Posterior cingulate gyrus (tissue), 11 donors: ENCODE measurements around the gene A2ML1.
"Not testable (repeated sequence)": the region's sequence is repeated elsewhere in the genome, so short reads cannot be mapped to it uniquely, and the experiment has no call there.

Experiments
- DNase-seq, 10 donors: peaks; one replicate each; pipeline versions ENCODE4 v3.0.0 to v3.0.0-alpha.2; 2020 to 2021; ENCODE audit warnings: mixed read lengths in 3 of 10
- intact Hi-C: fragments of 100-400 bp; cut with DNase I; formaldehyde crosslinking; loops from one replicate; pipeline ENCODE4 v1.15.1; 2023

The A2ML1 gene

DNA sequence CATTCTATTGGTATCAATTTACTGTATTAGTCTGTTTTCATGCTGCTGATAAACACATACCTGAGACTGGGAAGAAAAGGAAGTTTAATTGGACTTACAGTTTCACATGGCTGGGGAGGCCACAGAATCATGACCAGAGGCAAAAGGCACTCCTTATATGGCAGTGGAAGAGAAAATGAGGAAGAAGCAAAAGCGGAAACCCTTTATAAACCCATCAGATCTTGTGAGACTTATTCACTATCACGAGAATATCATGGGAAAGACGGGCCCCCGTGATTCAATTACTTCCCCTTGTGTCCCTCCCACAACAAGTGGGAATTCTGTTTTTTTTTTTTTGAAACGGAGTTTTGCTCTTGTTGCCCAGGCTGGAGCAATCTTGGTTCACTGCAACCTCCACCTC lies 80.3 kb downstream of the A2ML1 start:
- DNase-seq, intact Hi-C loops: not testable (repeated sequence)

GRCh38 chr12:8903646-8904045 lies 81.2 kb downstream of the A2ML1 start:
- DNase-seq: no peak
- intact Hi-C loops: no loop called here

GRCh38 chr12:8904665-8905064 lies 82.2 kb downstream of the A2ML1 start:
- intact Hi-C loops: no loop called here

GRCh38 chr12:8905546-8905945 lies 83.1 kb downstream of the A2ML1 start:
- intact Hi-C loops: no loop called here
- no peak for DNase-seq

More at GRCh38 chr12:8904665-8905064, 82.2 kb downstream of the A2ML1 start:
- DNase-seq: no peak

- intact Hi-C loops: no loop called here
- no peak for DNase-seq
Observed at GRCh38 chr12:8906266-8907180, 84.1 kb downstream of the A2ML1 start.

GRCh38 chr12:8907513-8907912 lies 85.1 kb downstream of the A2ML1 start:
- no peak for DNase-seq
- intact Hi-C loops: no loop called here

- intact Hi-C loops: loop anchor here (10.0 kb wide), 1 partner anchor 535 kb away; no protein-coding TSS in a partner anchor
- DNase-seq: no peak
Observed at GRCh38 chr12:8909752-8910151, 87.3 kb downstream of the A2ML1 start.

DNA sequence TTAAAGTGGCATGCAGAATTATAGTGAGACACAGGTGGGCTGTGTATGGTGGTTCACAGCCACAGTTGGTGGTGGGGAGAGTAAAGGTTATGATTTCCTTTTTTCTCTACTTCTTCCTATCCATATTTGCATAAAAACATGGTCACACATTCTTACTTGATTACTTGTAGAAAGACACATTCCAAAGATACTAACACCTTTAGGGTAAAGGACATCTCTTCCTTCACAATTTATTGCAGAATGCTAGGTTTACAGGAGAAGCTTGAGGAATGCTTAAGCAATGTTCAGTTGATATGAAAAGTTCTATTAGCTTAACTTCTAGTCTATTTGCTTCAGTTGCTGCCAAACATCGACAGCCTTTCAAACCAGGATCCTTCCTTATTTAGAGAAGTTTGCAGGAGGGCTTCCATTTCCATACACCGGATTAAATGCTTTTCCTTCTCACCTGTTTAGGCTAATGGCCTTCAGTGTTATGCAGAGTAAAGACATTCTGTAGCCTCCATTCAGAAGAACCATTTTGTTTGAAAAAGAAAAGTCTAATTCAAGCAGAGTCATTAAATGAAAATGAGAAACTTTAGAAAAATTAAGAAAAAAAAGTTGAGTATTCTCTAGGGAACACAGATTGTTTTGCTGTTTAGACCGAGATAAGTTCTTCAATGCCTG lies 89.3 kb downstream of the A2ML1 start:
- intact Hi-C loops: loop anchor here (10.0 kb wide), 1 partner anchor 533 kb away; no protein-coding TSS in a partner anchor
- no peak for DNase-seq

DNA sequence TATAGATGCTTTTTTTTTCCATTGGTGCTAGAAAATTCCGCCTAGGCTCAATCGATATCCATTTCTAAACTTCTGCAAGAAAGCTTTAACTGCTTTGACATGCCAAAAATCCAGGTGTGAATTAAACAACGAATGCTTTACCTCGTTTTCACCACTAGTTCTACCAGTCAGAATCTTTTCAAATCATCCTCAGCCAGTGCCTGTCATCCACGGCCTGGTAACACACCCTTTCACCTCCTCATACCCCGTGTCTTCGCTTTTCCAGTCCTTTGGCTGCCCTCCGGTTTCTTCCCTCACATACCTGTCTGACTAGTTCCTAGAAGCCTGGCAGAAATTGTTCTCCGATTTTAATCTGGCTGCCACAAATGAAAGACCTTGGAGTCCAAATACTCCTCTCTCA lies 90.5 kb downstream of the A2ML1 start:
- intact Hi-C loops: loop anchor here (10.0 kb wide), 1 partner anchor 532 kb away; no protein-coding TSS in a partner anchor
- no peak for DNase-seq

DNA sequence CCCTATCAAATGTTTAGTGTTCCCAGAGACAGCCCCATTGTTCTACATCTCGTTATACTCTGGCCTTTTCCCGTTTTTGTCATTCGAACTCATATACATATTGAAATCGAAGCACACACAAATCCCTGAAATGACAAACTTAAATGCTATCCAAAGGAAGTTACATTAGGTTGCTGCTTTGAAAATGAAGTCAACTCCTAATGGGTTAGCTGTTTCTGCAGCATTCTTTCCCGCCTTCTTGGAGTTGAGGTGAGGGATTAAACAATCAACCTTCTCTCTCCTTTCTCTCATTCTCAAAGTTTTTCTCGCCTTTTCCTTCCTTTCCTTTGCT lies 91.2 kb downstream of the A2ML1 start:
- intact Hi-C loops: loop anchor here (2.0 to 10.0 kb wide), 2 partner anchors 35 to 531 kb away; partner anchors contain the start of gene M6PR
- no peak for DNase-seq

- intact Hi-C loops: loop anchor here (2.0 to 10.0 kb wide), 2 partner anchors 35 to 531 kb away; partner anchors contain the start of gene M6PR
- DNase-seq: peak; percentile 65 to 96 (median 76)
Observed at GRCh38 chr12:8914033-8914715, 91.8 kb downstream of the A2ML1 start, which contains the start of gene PHC1. PHC1 (plus strand) TSS chr12:8914509; CDS start chr12:8917678, 3,169 bp downstream.

- intact Hi-C loops: loop anchor here (2.0 to 10.0 kb wide), 2 partner anchors 34 to 530 kb away; partner anchors contain the start of gene M6PR
- peak in 9 of 10 donors; percentile 19 to 91 (median 38) for DNase-seq
Observed at GRCh38 chr12:8914716-8915526, 92.5 kb downstream of the A2ML1 start.

GRCh38 chr12:8916154-8916553 lies 93.7 kb downstream of the A2ML1 start:
- intact Hi-C loops: loop anchor here (10.0 kb wide), 1 partner anchor 529 kb away; no protein-coding TSS in a partner anchor
- no peak for DNase-seq

DNA sequence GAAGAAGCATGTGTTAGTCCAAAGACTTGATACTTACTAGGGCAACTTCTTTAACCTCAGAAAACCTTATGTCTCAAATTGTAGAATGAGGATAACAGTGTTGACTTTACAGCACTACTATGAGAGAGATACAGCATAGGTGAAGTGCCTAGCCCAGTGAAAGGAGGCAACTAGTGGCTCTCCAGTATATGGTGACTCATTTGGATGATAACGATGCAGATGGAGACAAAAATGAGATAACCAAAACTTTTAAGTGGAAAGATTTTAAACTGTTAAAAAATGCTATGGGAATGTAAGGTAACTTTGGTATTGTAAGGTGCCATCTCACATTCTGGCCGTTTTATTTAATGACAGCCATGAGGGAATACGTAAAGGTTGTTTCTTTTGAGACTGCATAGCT lies 94.6 kb downstream of the A2ML1 start:
- intact Hi-C loops: loop anchor here (10.0 kb wide), 1 partner anchor 528 kb away; no protein-coding TSS in a partner anchor
- no peak for DNase-seq

- intact Hi-C loops: loop anchor here (10.0 kb wide), 1 partner anchor 527 kb away; no protein-coding TSS in a partner anchor
- no peak for DNase-seq
Observed at GRCh38 chr12:8917751-8918150, 95.3 kb downstream of the A2ML1 start.

DNA sequence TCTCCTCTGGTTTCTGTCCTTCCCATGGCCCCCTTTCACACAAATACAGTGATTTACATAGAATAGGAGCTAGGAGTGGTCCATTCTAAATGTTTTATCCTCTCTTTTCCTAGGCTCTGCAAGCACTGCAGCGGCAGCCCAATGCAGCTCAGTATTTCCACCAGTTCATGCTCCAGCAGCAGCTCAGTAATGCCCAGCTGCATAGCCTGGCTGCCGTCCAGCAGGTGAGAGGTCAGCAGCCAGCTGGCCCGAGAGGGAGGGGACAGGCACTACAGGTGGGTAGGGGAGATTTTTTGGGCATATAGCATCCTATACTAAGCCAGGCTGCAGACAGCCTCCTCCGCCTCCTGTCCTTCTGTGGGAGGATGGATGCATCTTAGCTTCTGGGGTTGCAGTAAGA lies 97.2 kb downstream of the A2ML1 start:
- intact Hi-C loops: loop anchor here (10.0 kb wide), 1 partner anchor 525 kb away; no protein-coding TSS in a partner anchor

GRCh38 chr12:8922544-8922943 lies 100.1 kb downstream of the A2ML1 start:
- no peak for DNase-seq
- intact Hi-C loops: no loop called here

More for the DNA sequence above, 97.2 kb downstream of the A2ML1 start:
- DNase-seq: not testable (repeated sequence)
